ENCODE results near the gene HNRNPH1. TPM values are rescaled to one million over a fixed set of nuclear protein-coding genes. Genes with fewer than 3 reads are reported as not detected.

Gene HNRNPH1
- total RNA-seq, 2 donors from 2014 or later: 104 to 146 TPM

GRCh38 chr5:179623906-179624741 lies 653 bp upstream of the HNRNPH1 start:
- Histone ChIP-seq H3K27ac (peak overlapping the region; percentile 100), H3K36me3 (peaks cover 35% of the 10 kb centered on the region)
- no peak for TF ChIP-seq CTCF (IDR thresholded peaks at IDR 0.05)

GRCh38 chr5:179621551-179622214 lies 1.8 kb downstream of the HNRNPH1 start:
- Histone ChIP-seq H3K27me3 (no peaks in the 10 kb centered on the region), H3K27ac (peak overlapping the region; percentile 86 to 100), H3K4me3 (peak overlapping the region; percentile 92 to 100), H3K4me1 (peaks cover 0 to 59% of the 10 kb centered on the region in 2 donors), H3K36me3 (peaks cover 59% of the 10 kb centered on the region), H3K9me3 (no peaks in the 10 kb centered on the region)
- DNase-seq (ENCODE audit: low spot score): no peak
- no peak for TF ChIP-seq CTCF (IDR thresholded peaks at IDR 0.05)

More at GRCh38 chr5:179623906-179624741, 653 bp upstream of the HNRNPH1 start:
- peak; percentile 70 for DNase-seq (ENCODE audit: low spot score)
- Histone ChIP-seq H3K27me3 (no peaks in the 10 kb centered on the region), H3K4me3 (peak overlapping the region; percentile 92 to 100), H3K4me1 (peaks cover 0 to 41% of the 10 kb centered on the region in 2 donors), H3K9me3 (no peaks in the 10 kb centered on the region)

GRCh38 chr5:179620703-179621350 lies 2.6 kb downstream of the HNRNPH1 start:
- peak overlapping the region; percentile 92 to 100 for H3K4me3 ChIP-seq
- H3K36me3 ChIP-seq: peaks cover 68% of the 10 kb centered on the region
- no peak for DNase-seq (ENCODE audit: low spot score)
- H3K27ac ChIP-seq: no peak overlapping the region
- peaks cover 0 to 60% of the 10 kb centered on the region in 2 donors for H3K4me1 ChIP-seq
- no peaks in the 10 kb centered on the region for H3K27me3 ChIP-seq
- no peak for TF ChIP-seq CTCF (IDR thresholded peaks at IDR 0.05)
- H3K9me3 ChIP-seq: no peaks in the 10 kb centered on the region

GRCh38 chr5:179620293-179620692 lies 3.2 kb downstream of the HNRNPH1 start:
- H3K4me3 ChIP-seq: peak overlapping the region; percentile 13 to 92
- DNase-seq (ENCODE audit: low spot score): no peak
- H3K27ac ChIP-seq: no peak overlapping the region
- H3K9me3 ChIP-seq: no peaks in the 10 kb centered on the region
- TF ChIP-seq CTCF (IDR thresholded peaks at IDR 0.05): no peak
- no peaks in the 10 kb centered on the region for H3K27me3 ChIP-seq
- H3K4me1 ChIP-seq: peaks cover 0 to 63% of the 10 kb centered on the region in 2 donors
- peaks cover 73% of the 10 kb centered on the region for H3K36me3 ChIP-seq

GRCh38 chr5:179619776-179620175 lies 3.7 kb downstream of the HNRNPH1 start:
- Histone ChIP-seq H3K36me3 (peaks cover 78% of the 10 kb centered on the region), H3K9me3 (no peaks in the 10 kb centered on the region), H3K27me3 (no peaks in the 10 kb centered on the region), H3K4me3 (peak overlapping the region; percentile 13 to 92), H3K4me1 (peaks cover 0 to 59% of the 10 kb centered on the region in 2 donors), H3K27ac (no peak overlapping the region)
- no peak for TF ChIP-seq CTCF (IDR thresholded peaks at IDR 0.05)
- no peak for DNase-seq (ENCODE audit: low spot score)

Data from right atrium auricular region (tissue), 2 donors.